ENCODE results near the gene MRNIP.

GRCh38 chr5:179840766-179841165 lies 17.9 kb downstream of the MRNIP start:
- TF ChIP-seq SIN3A (IDR thresholded peaks at IDR 0.05; ENCODE audit: borderline replicate concordance, insufficient read depth, low read length) (no peak), FOXP2 (optimal IDR thresholded peaks at IDR 0.05; ENCODE audit: borderline replicate concordance, extremely low read depth, extremely low read length, insufficient read depth) (no peak), POLR2AphosphoS5 (IDR thresholded peaks at IDR 0.05; ENCODE audit: low read depth, low read length) (no peak), REST (IDR thresholded peaks at IDR 0.05; ENCODE audit: insufficient read depth in 1 of 2, low read depth in 2 of 2, low read length in 2 of 2) (no peak), TAF1 (IDR thresholded peaks at IDR 0.05; ENCODE audit: borderline replicate concordance, insufficient read depth, low read length) (no peak)

Data from PFSK-1 (cell line).